Left lung (tissue), 10 donors: Measurements from ENCODE around the gene KRT39. TPM values are rescaled to one million over a fixed set of nuclear protein-coding genes. Genes with fewer than 3 reads are reported as not detected.

Experiments
- ATAC-seq: fragments of 200-7000 bp; cut with Tn5 transposase; one replicate; pipeline ENCODE4 v1.9.1; 2020; ENCODE audit warnings: moderate library complexity
- DNase-seq, 4 donors: peaks; one replicate each; pipeline ENCODE4 v3.0.0-alpha.2; 2013 to 2020
- H3K27ac ChIP-seq, 2 donors: fragments of 200-600 bp; sonication (generic) in 1 of 2; one replicate each; pipeline versions ENCODE4 v1.5.0 to v1.8.0; 2020 to 2021
- H3K27me3 ChIP-seq, 2 donors: fragments of 200-600 bp; sonication (generic) in 1 of 2; one replicate each; pipeline versions ENCODE4 v1.5.0 to v1.8.0; 2020 to 2021
- H3K36me3 ChIP-seq, 2 donors: fragments of 200-600 bp; sonication (generic) in 1 of 2; one replicate each; pipeline versions ENCODE4 v1.5.0 to v1.8.0; 2020 to 2021
- H3K4me1 ChIP-seq, 2 donors: fragments of 200-600 bp; one replicate each; pipeline ENCODE4 v1.8.0; 2021
- H3K4me3 ChIP-seq, 2 donors: fragments of 200-600 bp; sonication (generic) in 1 of 2; one replicate each; pipeline versions ENCODE4 v1.5.0 to v1.8.0; 2020 to 2021; ENCODE audit warnings: mild to moderate bottlenecking in 1 of 2
- H3K9me3 ChIP-seq, 2 donors: fragments of 200-600 bp; sonication (generic) in 1 of 2; one replicate each; pipeline versions ENCODE4 v1.5.0 to v1.8.0; 2020 to 2021
- intact Hi-C, 2 donors: fragments of 100-400 bp; cut with DNase I; formaldehyde crosslinking; loops; one replicate each; pipeline versions ENCODE4 v1.11.2 to v1.14.2; 2022
- polyA plus RNA-seq, 6 donors: library from polyadenylated mRNA; unstranded; fragments of 120-200 nt; gene quantifications; one replicate each; pipeline ENCODE4 v1.2.1, GENCODE V29; 2013; ENCODE audit not compliant: insufficient read length in 6 of 6
- total RNA-seq, 2 donors: library from RNA; stranded (reverse); fragmentation: NEBNext Ultra II Directional; extraction: Animal tissue kit (Norgen Biotek cat#: 25700); gene quantifications; one replicate each; pipeline ENCODE4 v1.2.1, GENCODE V29; 2021
- TF ChIP-seq, protein P1 (sequence below), 2 donors: fragments of 200-600 bp; sonication (generic) in 1 of 2; IDR thresholded peaks; one replicate each; pipeline versions ENCODE4 v1.5.0 to v1.8.0; 2021; ENCODE audit warnings: antibody characterized with exemption in 2 of 2
- donor health status: DM: no; HTN: yes; CAD: no.
- donor health status: DM: no; HTN: no; CAD: no.

KRT39 gene
- total and polyA plus RNA-seq, 8 donors, result 0.41 TPM; not detected in 7

DNA sequence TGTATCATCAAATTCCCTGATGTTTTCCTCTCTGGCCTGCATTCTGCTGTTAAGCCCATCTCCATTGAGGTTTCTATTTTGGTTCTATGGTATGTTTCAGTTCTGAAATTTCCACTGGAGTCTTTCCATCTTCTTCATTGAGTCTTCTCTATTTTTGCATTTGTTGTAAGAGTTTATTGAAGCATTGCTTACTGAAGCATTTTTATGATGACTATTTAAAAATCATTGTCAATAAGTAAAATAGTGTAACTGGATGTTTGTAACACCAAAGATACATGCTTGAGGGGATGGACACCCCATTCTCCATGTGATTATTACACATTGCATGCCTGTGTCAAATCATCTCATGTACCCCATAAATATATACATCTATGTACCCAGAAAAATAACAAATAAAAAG, 8.8 kb upstream of the KRT39 start:
- peaks cover 0 to 9% of the 10 kb centered on the region in 2 donors for H3K27me3 ChIP-seq
- no peaks in the 10 kb centered on the region for H3K4me1 ChIP-seq
- H3K27ac ChIP-seq, result no peak overlapping the region
- no peak for ATAC-seq
- no peak overlapping the region for H3K4me3 ChIP-seq
- H3K9me3 ChIP-seq, result no peaks in the 10 kb centered on the region
- DNase-seq, result no peak
- H3K36me3 ChIP-seq, result no peaks in the 10 kb centered on the region
- intact Hi-C loops, result no loop called here
- TF ChIP-seq, protein P1, sequence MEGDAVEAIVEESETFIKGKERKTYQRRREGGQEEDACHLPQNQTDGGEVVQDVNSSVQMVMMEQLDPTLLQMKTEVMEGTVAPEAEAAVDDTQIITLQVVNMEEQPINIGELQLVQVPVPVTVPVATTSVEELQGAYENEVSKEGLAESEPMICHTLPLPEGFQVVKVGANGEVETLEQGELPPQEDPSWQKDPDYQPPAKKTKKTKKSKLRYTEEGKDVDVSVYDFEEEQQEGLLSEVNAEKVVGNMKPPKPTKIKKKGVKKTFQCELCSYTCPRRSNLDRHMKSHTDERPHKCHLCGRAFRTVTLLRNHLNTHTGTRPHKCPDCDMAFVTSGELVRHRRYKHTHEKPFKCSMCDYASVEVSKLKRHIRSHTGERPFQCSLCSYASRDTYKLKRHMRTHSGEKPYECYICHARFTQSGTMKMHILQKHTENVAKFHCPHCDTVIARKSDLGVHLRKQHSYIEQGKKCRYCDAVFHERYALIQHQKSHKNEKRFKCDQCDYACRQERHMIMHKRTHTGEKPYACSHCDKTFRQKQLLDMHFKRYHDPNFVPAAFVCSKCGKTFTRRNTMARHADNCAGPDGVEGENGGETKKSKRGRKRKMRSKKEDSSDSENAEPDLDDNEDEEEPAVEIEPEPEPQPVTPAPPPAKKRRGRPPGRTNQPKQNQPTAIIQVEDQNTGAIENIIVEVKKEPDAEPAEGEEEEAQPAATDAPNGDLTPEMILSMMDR (IDR thresholded peaks at IDR 0.05), result no peak

- DNase-seq, result no peak
- intact Hi-C loops, result no loop called here
- TF ChIP-seq, protein P1 (IDR thresholded peaks at IDR 0.05), result no peak
- Histone ChIP-seq H3K27ac (no peak overlapping the region), H3K9me3 (no peaks in the 10 kb centered on the region), H3K27me3 (peaks cover 0 to 9% of the 10 kb centered on the region in 2 donors), H3K4me1 (no peaks in the 10 kb centered on the region), H3K4me3 (no peak overlapping the region), H3K36me3 (no peaks in the 10 kb centered on the region)
- ATAC-seq, result no peak
Observed at GRCh38 chr17:40974366-40974765, 7.6 kb upstream of the KRT39 start.

- H3K4me3 ChIP-seq, result no peak overlapping the region
- no peaks in the 10 kb centered on the region for H3K36me3 ChIP-seq
- DNase-seq, result no peak
- H3K27ac ChIP-seq, result no peak overlapping the region
- H3K27me3 ChIP-seq, result no peaks in the 10 kb centered on the region
- H3K9me3 ChIP-seq, result no peaks in the 10 kb centered on the region
- ATAC-seq, result no peak
- no peaks in the 10 kb centered on the region for H3K4me1 ChIP-seq
- intact Hi-C loops, result no loop called here
- TF ChIP-seq, protein P1 (IDR thresholded peaks at IDR 0.05), result no peak
Observed at GRCh38 chr17:40967582-40967981, 834 bp upstream of the KRT39 start.

DNA sequence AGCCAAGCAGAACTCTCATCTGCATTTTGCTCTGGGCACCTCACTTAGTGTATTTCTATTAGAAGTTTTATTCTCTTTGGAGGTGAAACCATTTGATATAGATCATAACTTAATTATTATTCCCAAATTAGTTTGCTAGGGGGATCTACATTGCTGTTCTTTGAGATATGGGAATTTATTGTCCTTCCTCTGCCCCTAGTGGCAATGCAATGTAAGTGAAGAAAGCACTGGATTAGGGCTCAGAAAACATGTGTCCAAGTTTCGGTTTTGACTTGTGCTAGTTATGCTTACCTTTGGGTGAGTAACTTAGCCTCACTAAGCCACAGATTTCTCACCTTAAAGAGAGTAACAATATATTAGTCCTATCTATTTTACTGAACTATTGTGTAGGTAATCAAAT, 2.9 kb downstream of the KRT39 start:
- DNase-seq (no peak), ATAC-seq (peak; percentile 81)
- Histone ChIP-seq H3K27me3 (no peaks in the 10 kb centered on the region), H3K4me1 (no peaks in the 10 kb centered on the region), H3K27ac (no peak overlapping the region), H3K4me3 (no peak overlapping the region), H3K9me3 (no peaks in the 10 kb centered on the region), H3K36me3 (no peaks in the 10 kb centered on the region)
- intact Hi-C loops, result no loop called here
- TF ChIP-seq, protein P1 (IDR thresholded peaks at IDR 0.05), result peak; percentile 59 to 70

GRCh38 chr17:40962059-40962561, 4.6 kb downstream of the KRT39 start:
- no peak for ATAC-seq

More at GRCh38 chr17:40962059-40962561, 4.6 kb downstream of the KRT39 start:
- Histone ChIP-seq H3K9me3 (no peaks in the 10 kb centered on the region), H3K36me3 (no peaks in the 10 kb centered on the region), H3K27ac (no peak overlapping the region), H3K4me3 (no peak overlapping the region), H3K4me1 (no peaks in the 10 kb centered on the region), H3K27me3 (no peaks in the 10 kb centered on the region)
- DNase-seq, result no peak
- TF ChIP-seq, protein P1 (IDR thresholded peaks at IDR 0.05), result no peak
- intact Hi-C loops, result no loop called here
